ENCODE measurements around the gene P2RY6. TPM values are rescaled to one million over a fixed set of nuclear protein-coding genes. Genes with fewer than 3 reads are reported as not detected.

Gene P2RY6
- total and polyA plus RNA-seq, 10 of the 15 experiments (the other 5 are each of a cell fraction or from before 2014, with no cell fraction given) = 0.05 to 0.90 (median 0.22) TPM; not detected in 4

DNA sequence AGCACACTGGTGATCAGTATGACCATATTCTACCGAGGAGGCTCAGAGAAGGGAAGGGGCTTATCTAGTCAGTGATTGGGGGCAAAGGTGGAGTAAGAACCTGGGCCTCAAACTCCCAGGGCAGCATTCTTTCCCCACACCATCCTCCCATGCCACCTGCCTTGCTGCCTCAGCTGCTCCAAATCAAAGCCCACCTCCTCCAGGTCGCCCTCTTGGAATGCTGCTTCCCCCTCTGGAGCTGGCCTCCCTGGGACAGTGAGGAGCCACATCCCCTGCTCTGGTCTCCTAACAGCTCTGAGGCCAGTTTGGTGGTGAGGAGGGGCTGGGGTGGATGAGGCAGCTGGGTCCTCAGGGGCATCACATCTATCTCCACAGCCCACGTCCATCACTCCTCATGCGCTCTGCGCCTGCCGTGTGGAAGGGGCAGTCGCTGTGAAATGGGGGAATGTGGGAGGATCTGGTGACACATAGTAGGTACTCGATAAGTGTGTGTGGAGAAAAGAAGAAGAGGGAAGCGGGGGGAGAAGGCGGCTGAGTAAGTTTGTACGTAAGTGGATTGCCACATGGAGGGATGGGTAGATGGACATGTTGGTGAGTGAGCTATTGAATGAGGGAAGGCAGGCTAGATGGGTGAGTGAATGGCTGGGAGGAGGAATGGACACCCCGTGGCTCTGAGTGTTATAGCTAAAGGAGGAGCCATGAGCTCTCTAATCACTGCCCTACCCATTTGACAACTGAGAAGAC, 19.8 kb downstream of the P2RY6 start:
- H3K27me3 ChIP-seq (replicated peaks in 1 of 2; ENCODE audit: control insufficient read depth in 2 of 2, insufficient read depth in 2 of 2, low read length in 1 of 2) = no peaks in the 10 kb centered on the region; a peak in 2 of 4 replicates
- 49% methylated on average over 12 of the region's 12 CpGs for WGBS (ENCODE audit: insufficient coverage, insufficient replicate concordance, low lambda C conversion rate, missing lambda C conversion rate)
- H3K36me3 ChIP-seq (ENCODE audit: control insufficient read depth in 2 of 2, insufficient read depth in 2 of 2, low read length in 1 of 2) = no peaks in the 10 kb centered on the region
- no peaks in the 10 kb centered on the region for H4K20me1 ChIP-seq (ENCODE audit: control insufficient read depth, insufficient read depth)
- ChIA-PET POLR2A (interaction anchor here (0.9 kb wide), 1 partner anchor 45 kb away, joined by 3 read pairs; no protein-coding TSS in a partner anchor), SMC1A (ENCODE audit: uncharacterized antibody, unreplicated experiment) (interaction anchor here (0.9 to 2.3 kb wide), 4 partner anchors 15 to 59 kb away, joined by 3 to 11 read pairs (median 3); partner anchors contain the start of gene P2RY6), RAD21 (ENCODE audit: unreplicated experiment) (interaction anchor here (1.1 to 5.0 kb wide), 3 partner anchors 11 to 107 kb away, joined by 3 to 34 read pairs (median 3); no protein-coding TSS in a partner anchor), CTCF (interaction anchor here (0.6 to 17.3 kb wide), 7 partner anchors 12 to 576 kb away, joined by 4 to 326 read pairs (median 6); partner anchors contain the start of gene ARHGEF17)
- no peak overlapping the region for H3K27ac ChIP-seq (ENCODE audit: control insufficient read depth, insufficient read depth)
- intact Hi-C loops (cut with micrococcal nuclease; ENCODE audit: unreplicated experiment) = no loop called here
- no peak for DNase-seq (ENCODE audit: low read depth, low spot score)
- H3K9me3 ChIP-seq (replicated peaks; ENCODE audit: control insufficient read depth, insufficient read depth, low read length) = no peaks in the 10 kb centered on the region
- peaks cover 23% of the 10 kb centered on the region for H3K4me1 ChIP-seq (ENCODE audit: control insufficient read depth, insufficient read depth, low read length)
- no peak overlapping the region for H2AFZ ChIP-seq (ENCODE audit: control insufficient read depth, low read depth, low read length)
- in situ Hi-C loops (cut with MboI) = loop anchor here (5.0 kb wide), 1 partner anchor 45 kb away; no protein-coding TSS in a partner anchor
- no peak overlapping the region for H3K9ac ChIP-seq (ENCODE audit: control insufficient read depth, insufficient read depth, low read length)
- FAIRE-seq = no peak
- BruUV-seq (replicated peaks) = no TSS peak
- H3K79me2 ChIP-seq (ENCODE audit: control insufficient read depth, insufficient read depth, low read length) = no peaks in the 10 kb centered on the region
- ATAC-seq = no peak
- H3K4me3 ChIP-seq = no peak overlapping the region
- H3K4me2 ChIP-seq (ENCODE audit: control insufficient read depth, insufficient read depth) = no peak overlapping the region
- no peak for TF ChIP-seq CEBPB (IDR thresholded peaks at IDR 0.05; ENCODE audit: borderline replicate concordance in 1 of 2, low read depth in 2 of 2, low read length in 2 of 2)
- TF ChIP-seq, protein P1, sequence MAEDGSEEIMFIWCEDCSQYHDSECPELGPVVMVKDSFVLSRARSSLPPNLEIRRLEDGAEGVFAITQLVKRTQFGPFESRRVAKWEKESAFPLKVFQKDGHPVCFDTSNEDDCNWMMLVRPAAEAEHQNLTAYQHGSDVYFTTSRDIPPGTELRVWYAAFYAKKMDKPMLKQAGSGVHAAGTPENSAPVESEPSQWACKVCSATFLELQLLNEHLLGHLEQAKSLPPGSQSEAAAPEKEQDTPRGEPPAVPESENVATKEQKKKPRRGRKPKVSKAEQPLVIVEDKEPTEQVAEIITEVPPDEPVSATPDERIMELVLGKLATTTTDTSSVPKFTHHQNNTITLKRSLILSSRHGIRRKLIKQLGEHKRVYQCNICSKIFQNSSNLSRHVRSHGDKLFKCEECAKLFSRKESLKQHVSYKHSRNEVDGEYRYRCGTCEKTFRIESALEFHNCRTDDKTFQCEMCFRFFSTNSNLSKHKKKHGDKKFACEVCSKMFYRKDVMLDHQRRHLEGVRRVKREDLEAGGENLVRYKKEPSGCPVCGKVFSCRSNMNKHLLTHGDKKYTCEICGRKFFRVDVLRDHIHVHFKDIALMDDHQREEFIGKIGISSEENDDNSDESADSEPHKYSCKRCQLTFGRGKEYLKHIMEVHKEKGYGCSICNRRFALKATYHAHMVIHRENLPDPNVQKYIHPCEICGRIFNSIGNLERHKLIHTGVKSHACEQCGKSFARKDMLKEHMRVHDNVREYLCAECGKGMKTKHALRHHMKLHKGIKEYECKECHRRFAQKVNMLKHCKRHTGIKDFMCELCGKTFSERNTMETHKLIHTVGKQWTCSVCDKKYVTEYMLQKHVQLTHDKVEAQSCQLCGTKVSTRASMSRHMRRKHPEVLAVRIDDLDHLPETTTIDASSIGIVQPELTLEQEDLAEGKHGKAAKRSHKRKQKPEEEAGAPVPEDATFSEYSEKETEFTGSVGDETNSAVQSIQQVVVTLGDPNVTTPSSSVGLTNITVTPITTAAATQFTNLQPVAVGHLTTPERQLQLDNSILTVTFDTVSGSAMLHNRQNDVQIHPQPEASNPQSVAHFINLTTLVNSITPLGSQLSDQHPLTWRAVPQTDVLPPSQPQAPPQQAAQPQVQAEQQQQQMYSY (CRISPR knock-in tag; IDR thresholded peaks at IDR 0.05) = no peak
- TF ChIP-seq ZNF622 (IDR thresholded peaks at IDR 0.05) = no peak
- no peak for TF ChIP-seq FOS (IDR thresholded peaks at IDR 0.05; ENCODE audit: borderline replicate concordance, extremely low read depth, insufficient read length)
- TF ChIP-seq SMARCA5 (IDR thresholded peaks at IDR 0.05) = no peak
- TF ChIP-seq KAT2A (conservative IDR thresholded peaks at IDR 0.05; ENCODE audit: control insufficient read depth, low read depth, low read length) = no peak
- TF ChIP-seq, protein P2, sequence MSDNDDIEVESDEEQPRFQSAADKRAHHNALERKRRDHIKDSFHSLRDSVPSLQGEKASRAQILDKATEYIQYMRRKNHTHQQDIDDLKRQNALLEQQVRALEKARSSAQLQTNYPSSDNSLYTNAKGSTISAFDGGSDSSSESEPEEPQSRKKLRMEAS (IDR thresholded peaks at IDR 0.05; ENCODE audit: low read depth, low read length) = no peak
- no peak for TF ChIP-seq EED (IDR thresholded peaks at IDR 0.05; ENCODE audit: low read depth)
- TF ChIP-seq SIN3A (IDR thresholded peaks at IDR 0.05; ENCODE audit: low read depth, low read length) = no peak
- no peak for TF ChIP-seq NFIC (IDR thresholded peaks at IDR 0.05; ENCODE audit: low read depth, low read length)
- TF ChIP-seq, protein P3, sequence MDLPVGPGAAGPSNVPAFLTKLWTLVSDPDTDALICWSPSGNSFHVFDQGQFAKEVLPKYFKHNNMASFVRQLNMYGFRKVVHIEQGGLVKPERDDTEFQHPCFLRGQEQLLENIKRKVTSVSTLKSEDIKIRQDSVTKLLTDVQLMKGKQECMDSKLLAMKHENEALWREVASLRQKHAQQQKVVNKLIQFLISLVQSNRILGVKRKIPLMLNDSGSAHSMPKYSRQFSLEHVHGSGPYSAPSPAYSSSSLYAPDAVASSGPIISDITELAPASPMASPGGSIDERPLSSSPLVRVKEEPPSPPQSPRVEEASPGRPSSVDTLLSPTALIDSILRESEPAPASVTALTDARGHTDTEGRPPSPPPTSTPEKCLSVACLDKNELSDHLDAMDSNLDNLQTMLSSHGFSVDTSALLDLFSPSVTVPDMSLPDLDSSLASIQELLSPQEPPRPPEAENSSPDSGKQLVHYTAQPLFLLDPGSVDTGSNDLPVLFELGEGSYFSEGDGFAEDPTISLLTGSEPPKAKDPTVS (IDR thresholded peaks at IDR 0.05; ENCODE audit: low read depth, low read length) = no peak
- no peak for TF ChIP-seq RCOR1 (conservative IDR thresholded peaks at IDR 0.05; ENCODE audit: low read depth, low read length)
- TF ChIP-seq GABPA (IDR thresholded peaks at IDR 0.05; ENCODE audit: low read depth) = no peak
- TF ChIP-seq ZNF384 (IDR thresholded peaks at IDR 0.05; ENCODE audit: borderline replicate concordance, low read depth, low read length) = no peak
- TF ChIP-seq NFYB (IDR thresholded peaks at IDR 0.05; ENCODE audit: insufficient read depth, low read depth, low read length) = no peak
- TF ChIP-seq SMC3 (IDR thresholded peaks at IDR 0.05; ENCODE audit: borderline replicate concordance, low read length) = no peak
- TF ChIP-seq KDM1A (IDR thresholded peaks at IDR 0.05; ENCODE audit: borderline replicate concordance) = no peak
